Dedifferentiated amniotic fluid mesenchymal stem cell (primary cell): ENCODE data around the gene AHI1.

Source experiments
- DNase-seq: peaks from one replicate; pipeline ENCODE4 v3.0.0-alpha.2; 2016; ENCODE audit errors: extremely low spot score

The AHI1 gene

GRCh38 chr6:135325624-135326424, 171.7 kb downstream of the AHI1 start:
- DNase-seq = no peak

DNA sequence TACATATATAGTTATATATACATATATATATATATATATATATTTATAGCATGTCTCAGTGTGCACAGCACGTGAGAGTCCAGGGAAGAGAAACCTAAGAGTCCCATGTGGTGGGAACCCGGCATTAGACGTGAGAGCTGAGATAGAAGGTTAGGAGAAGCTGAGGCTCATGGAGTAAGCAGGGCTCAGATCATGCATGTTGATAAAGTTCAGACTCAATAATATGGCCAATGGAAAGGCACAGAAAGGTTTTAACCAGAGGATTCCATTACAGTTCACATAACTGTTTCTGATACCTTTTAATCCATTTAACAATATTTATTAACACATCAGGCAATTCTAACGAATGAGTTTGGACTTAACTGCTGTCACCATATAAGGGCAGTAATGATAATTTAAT, 173.0 kb downstream of the AHI1 start:
- no peak for DNase-seq

DNA sequence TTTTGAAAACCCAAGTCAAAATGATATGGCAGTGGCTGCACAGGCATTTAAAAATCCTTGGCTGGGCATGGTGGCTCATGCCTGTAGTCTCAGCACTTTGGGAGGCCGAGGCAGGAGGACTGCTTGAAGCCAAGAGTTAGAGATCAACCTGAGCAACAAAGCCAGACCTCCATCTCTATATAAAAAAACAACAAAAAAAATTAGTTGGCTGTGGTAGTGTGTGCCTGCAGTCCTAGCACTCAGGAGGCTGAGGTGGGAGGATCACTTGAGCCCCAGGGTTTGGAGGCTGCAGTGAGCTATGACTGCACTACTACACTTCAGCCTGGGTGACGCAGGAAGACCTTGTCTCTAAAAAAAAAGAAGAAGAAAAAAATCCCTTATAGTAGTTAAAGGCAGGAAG, 173.6 kb downstream of the AHI1 start:
- no peak for DNase-seq

DNA sequence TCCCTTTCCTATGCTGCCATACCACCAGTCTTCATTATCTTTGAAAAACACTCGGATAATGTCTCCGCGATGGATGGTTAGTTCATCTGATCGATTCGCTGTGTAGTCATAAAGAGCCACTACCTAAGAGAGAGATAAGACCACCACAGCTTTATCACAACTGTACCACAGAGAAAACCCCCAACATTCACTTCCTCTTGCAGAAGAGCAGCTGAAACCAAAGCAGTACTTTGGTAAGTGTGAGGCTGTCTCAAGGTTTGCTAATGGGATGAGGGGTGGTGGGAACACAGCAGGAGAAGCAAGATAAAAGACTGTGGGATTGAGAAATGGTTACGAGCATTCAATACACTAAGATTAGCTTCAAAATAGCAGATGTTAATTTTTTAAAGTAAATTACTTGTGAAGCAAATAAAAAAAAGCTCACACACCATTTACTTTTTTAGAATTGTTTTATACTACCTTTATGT, 174.3 kb downstream of the AHI1 start:
- no peak for DNase-seq

DNA sequence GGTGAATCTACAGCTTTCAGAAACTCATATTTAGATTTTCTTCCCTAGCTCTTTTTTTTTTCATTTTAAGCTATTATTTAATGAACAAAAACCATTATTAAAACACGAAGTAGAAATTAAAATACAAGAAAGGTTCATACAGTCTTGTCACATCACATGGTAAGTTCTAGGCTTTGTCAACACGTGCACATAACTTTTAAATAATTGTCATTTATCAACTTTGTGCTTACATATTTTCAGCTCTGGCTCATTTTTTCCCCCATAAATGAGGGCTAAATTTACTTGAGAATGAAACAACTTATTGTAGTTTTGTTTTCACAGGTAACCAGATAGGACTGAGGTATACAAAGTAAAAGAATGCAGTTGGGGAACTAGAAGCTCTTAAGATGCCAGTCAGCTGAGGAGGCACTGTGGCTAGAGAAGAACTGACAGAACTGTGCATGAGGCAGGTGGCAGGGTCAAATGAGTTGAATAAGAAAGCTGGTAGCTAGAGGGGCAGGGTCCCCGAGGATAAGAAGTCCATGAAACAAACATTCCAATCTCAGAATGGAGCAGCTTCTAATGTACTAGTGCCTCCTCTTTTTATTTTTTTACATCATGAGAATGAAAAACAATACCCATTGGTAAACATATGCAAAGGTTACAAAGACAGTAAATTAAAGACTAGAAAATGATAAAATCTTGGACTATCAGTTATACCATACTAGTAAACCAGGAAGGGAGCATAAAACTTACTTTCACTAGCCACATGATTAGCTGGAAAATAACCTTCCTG, 174.9 kb downstream of the AHI1 start:
- DNase-seq = no peak

GRCh38 chr6:135320721-135321621, 176.6 kb downstream of the AHI1 start:
- no peak for DNase-seq

- no peak for DNase-seq
Observed at GRCh38 chr6:135319819-135320218, 177.7 kb downstream of the AHI1 start.

- DNase-seq = no peak
Observed at GRCh38 chr6:135318738-135319469, 178.6 kb downstream of the AHI1 start.

GRCh38 chr6:135314543-135314942, 183.0 kb downstream of the AHI1 start:
- no peak for DNase-seq

DNA sequence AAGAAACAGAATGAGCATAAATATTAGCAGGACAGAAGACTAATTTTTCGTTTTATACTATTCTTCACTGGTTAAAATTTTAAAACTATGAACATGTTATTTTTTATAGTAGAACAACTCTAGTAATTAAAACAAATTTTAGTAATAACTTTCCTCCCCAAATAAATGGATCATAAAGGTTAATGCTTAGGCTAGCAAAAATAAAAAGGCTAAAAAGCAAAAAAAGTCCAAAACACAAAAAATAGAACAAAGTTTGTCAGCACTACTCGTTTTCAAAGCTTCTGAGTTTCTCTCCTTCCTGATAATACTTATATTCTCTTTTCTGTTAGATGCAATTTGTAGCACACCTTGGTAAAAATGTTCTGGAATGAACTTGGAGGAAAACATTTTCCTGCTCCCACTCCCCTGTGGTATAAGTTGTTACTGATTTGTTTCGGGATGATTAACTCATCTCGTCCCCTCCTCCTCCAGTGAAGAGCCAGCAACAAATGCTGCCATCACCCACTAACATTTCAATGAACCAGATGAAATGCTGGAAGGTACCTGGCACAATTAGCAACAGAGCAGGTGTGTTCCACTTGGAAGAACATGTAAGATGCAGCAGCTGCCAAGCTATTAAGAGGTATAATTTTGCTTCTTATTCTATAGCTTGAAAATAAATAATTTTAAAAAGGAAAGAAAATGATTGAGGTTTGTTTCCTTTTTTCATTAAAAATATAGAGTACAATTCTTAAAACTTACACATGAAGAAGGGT, 185.9 kb downstream of the AHI1 start:
- DNase-seq = no peak

- no peak for DNase-seq
Observed at GRCh38 chr6:135310291-135310690, 187.2 kb downstream of the AHI1 start.

DNA sequence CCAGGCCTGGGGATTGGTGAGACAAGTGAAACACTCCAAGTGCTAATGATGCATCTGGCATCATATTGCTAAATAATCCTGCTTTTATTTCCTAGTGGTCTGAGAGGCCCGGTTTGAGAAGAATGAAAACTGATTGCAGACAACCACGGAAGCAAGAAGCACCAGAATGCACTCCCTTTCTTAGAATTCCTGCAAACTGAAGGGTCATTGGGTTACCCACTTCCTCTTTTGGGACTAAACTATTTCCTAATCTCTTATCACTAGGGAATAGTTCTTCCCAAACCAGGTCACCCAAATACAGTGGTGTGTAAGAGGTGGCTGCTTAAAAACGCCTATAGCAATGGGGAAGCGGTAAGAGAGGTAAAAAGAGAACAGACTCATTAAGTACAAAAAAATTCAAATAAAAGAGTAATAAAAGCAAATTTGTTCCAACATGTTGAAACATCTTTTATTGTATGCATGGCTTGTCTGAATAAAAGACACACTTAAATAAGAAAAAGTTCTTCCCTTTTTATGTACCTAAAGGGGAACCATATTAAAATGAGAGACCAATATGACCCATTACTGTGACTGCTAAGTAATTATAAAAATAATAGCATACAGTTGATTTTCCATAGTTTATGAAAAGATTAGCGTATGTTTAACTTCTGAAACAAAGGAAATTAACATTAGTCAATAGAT, 190.7 kb downstream of the AHI1 start:
- no peak for DNase-seq

GRCh38 chr6:135306166-135306565, 191.4 kb downstream of the AHI1 start:
- no peak for DNase-seq

GRCh38 chr6:135305684-135306083, 191.9 kb downstream of the AHI1 start:
- no peak for DNase-seq

- DNase-seq = no peak
Observed at GRCh38 chr6:135304883-135305282, 192.7 kb downstream of the AHI1 start.

- DNase-seq = no peak
Observed at GRCh38 chr6:135301304-135301703, 196.2 kb downstream of the AHI1 start.

DNA sequence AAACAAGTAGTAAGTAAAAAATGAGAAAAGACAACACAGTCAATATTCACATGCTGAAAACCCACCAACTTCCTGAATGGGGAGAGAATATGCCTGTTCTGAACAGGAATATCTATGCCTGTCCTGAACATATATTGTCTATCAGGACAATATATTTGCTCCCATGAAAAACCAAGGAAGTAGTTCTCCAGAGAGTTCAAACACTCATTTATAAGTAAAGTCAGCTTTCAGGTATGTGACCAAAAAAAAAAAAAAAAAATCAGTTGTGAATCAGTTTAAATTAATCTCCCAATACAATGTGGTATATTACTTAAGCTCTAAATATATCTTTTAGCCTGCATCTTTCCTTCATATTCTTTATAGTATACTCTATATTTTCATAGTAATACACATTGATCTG, 197.0 kb downstream of the AHI1 start:
- DNase-seq = no peak

- no peak for DNase-seq
Observed at GRCh38 chr6:135299256-135299655, 198.3 kb downstream of the AHI1 start.

GRCh38 chr6:135298455-135298854, 199.1 kb downstream of the AHI1 start:
- DNase-seq = no peak

- DNase-seq = no peak
Observed at GRCh38 chr6:135296715-135297114, 200.8 kb downstream of the AHI1 start.
